Measurements from ENCODE around the gene KRTAP4-11. TPM values are rescaled to one million over a fixed set of nuclear protein-coding genes. Genes with fewer than 3 reads are reported as not detected.
"Not testable (repeated sequence)": the region's sequence is repeated elsewhere in the genome, so short reads cannot be mapped to it uniquely, and the experiment has no call there.

The KRTAP4-11 gene
- not detected for total RNA-seq
- not detected for total RNA-seq (2013)

GRCh38 chr17:41117846-41118386, at the start of gene KRTAP4-11:
TSS of gene KRTAP4-11 (minus strand) at chr17:41118373. CDS start at chr17:41118315, 58 bp downstream.
- intact Hi-C loops (cut with micrococcal nuclease); H3K4me3 ChIP-seq (ENCODE audit: low read length); H3K36me3 Mint-ChIP-seq; H3K36me3 ChIP-seq (ENCODE audit: control insufficient read depth, insufficient read depth, low read length); H3K27ac Mint-ChIP-seq; DNase-seq; H3K9me3 ChIP-seq (ENCODE audit: control insufficient read depth, insufficient read depth, low read length); H3K4me3 Mint-ChIP-seq; H3K27ac ChIP-seq (ENCODE audit: low read length); H3K27me3 ChIP-seq (ENCODE audit: control insufficient read depth, insufficient read depth, low read length); H3K9me3 Mint-ChIP-seq; ATAC-seq; H3K4me1 ChIP-seq (ENCODE audit: control insufficient read depth, insufficient read depth, low read length): not testable (repeated sequence)
- 82% methylated on average over 10 of the region's 10 CpGs for WGBS (ENCODE audit: insufficient coverage)
- peaks cover 18 to 57% of the 10 kb centered on the region in 2 donors for H3K27me3 Mint-ChIP-seq (ENCODE audit: low read depth in 2 of 2)
- peaks cover 9 to 11% of the 10 kb centered on the region in 2 donors for H3K4me1 Mint-ChIP-seq

DNA sequence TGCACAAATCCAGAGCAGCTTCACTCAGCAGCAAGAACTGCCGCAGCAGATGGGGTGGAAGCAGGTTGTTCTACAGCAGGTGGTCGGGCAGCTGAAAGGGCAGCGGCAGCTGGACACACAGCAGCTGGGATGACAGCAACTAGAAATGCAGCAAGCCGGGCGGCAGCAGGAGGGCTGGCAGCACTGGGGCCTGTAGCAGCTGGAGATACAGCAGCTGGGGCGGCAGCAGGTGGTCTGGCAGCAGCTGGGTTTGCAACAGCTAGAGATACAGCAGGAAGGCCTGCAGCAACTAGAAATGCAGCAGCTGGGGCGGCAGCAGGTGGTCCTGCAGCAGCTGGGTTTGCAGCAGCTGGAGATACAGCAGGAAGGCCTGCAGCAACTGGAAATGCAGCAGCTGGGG, 49.4 kb upstream of the KRTAP4-11 start:
- no peaks in the 10 kb centered on the region for H3K36me3 ChIP-seq (ENCODE audit: control insufficient read depth, insufficient read depth, low read length)
- no peak overlapping the region for H3K27ac Mint-ChIP-seq

GRCh38 chr17:41163828-41164227, 45.7 kb upstream of the KRTAP4-11 start:
- no peak overlapping the region for H3K4me3 ChIP-seq (ENCODE audit: low read length)
- no peaks in the 10 kb centered on the region for H3K36me3 Mint-ChIP-seq

More for the DNA sequence above, 49.4 kb upstream of the KRTAP4-11 start:
- H3K27ac ChIP-seq (ENCODE audit: low read length) = no peak overlapping the region
- Mint-ChIP-seq H3K36me3 (no peaks in the 10 kb centered on the region), H3K4me3 (no peak overlapping the region), H3K27me3 (ENCODE audit: low read depth in 2 of 2) (peaks cover 11 to 34% of the 10 kb centered on the region in 2 donors), H3K4me1 (no peaks in the 10 kb centered on the region), H3K9me3 (no peaks in the 10 kb centered on the region)
- no peaks in the 10 kb centered on the region for H3K27me3 ChIP-seq (ENCODE audit: control insufficient read depth, insufficient read depth, low read length)
- H3K4me1 ChIP-seq (ENCODE audit: control insufficient read depth, insufficient read depth, low read length) = no peaks in the 10 kb centered on the region
- H3K9me3 ChIP-seq (ENCODE audit: control insufficient read depth, insufficient read depth, low read length) = no peaks in the 10 kb centered on the region
- ATAC-seq = no peak
- 84% methylated on average over 7 of the region's 7 CpGs for WGBS (ENCODE audit: insufficient coverage)
- H3K4me3 ChIP-seq (ENCODE audit: low read length) = no peak overlapping the region
- no peak for DNase-seq
- intact Hi-C loops (cut with micrococcal nuclease) = no loop called here
- no peak for TF ChIP-seq CTCF (IDR thresholded peaks at IDR 0.05)

GRCh38 chr17:41160648-41161047, 42.5 kb upstream of the KRTAP4-11 start, which contains the start of gene KRTAP4-4:
TSS of gene KRTAP4-4 (minus strand) at chr17:41160748. CDS start at chr17:41160691, 57 bp downstream.
- no peak for TF ChIP-seq CTCF (IDR thresholded peaks at IDR 0.05)
- ATAC-seq (no peak), DNase-seq (no peak)
- Mint-ChIP-seq H3K9me3 (no peaks in the 10 kb centered on the region), H3K4me1 (no peaks in the 10 kb centered on the region), H3K4me3 (no peak within 1 kb of the TSS), H3K27me3 (ENCODE audit: low read depth in 2 of 2) (peaks cover 25 to 50% of the 10 kb centered on the region in 2 donors), H3K27ac (no peak within 1 kb of the TSS), H3K36me3 (no peaks in the 10 kb centered on the region)
- Histone ChIP-seq H3K27ac (ENCODE audit: low read length) (no peak within 1 kb of the TSS), H3K9me3 (ENCODE audit: control insufficient read depth, insufficient read depth, low read length) (no peaks in the 10 kb centered on the region), H3K4me3 (ENCODE audit: low read length) (no peak within 1 kb of the TSS), H3K27me3 (ENCODE audit: control insufficient read depth, insufficient read depth, low read length) (peaks cover 14% of the 10 kb centered on the region), H3K4me1 (ENCODE audit: control insufficient read depth, insufficient read depth, low read length) (no peaks in the 10 kb centered on the region), H3K36me3 (ENCODE audit: control insufficient read depth, insufficient read depth, low read length) (no peaks in the 10 kb centered on the region)
- intact Hi-C loops (cut with micrococcal nuclease) = no loop called here
- WGBS (ENCODE audit: insufficient coverage) = 92% methylated on average over 1 of the region's 1 CpG

More at GRCh38 chr17:41163828-41164227, 45.7 kb upstream of the KRTAP4-11 start:
- Mint-ChIP-seq H3K4me1 (no peaks in the 10 kb centered on the region), H3K27ac (no peak overlapping the region), H3K27me3 (ENCODE audit: low read depth in 2 of 2) (peaks cover 10 to 26% of the 10 kb centered on the region in 2 donors), H3K4me3 (no peak overlapping the region), H3K9me3 (no peaks in the 10 kb centered on the region)
- no peak for TF ChIP-seq CTCF (IDR thresholded peaks at IDR 0.05)
- Histone ChIP-seq H3K27me3 (ENCODE audit: control insufficient read depth, insufficient read depth, low read length) (no peaks in the 10 kb centered on the region), H3K9me3 (ENCODE audit: control insufficient read depth, insufficient read depth, low read length) (no peaks in the 10 kb centered on the region), H3K27ac (ENCODE audit: low read length) (no peak overlapping the region), H3K36me3 (ENCODE audit: control insufficient read depth, insufficient read depth, low read length) (no peaks in the 10 kb centered on the region), H3K4me1 (ENCODE audit: control insufficient read depth, insufficient read depth, low read length) (no peaks in the 10 kb centered on the region)
- intact Hi-C loops (cut with micrococcal nuclease) = no loop called here
- ATAC-seq = no peak
- WGBS (ENCODE audit: insufficient coverage) = 88% methylated on average over 5 of the region's 7 CpGs
- no peak for DNase-seq

DNA sequence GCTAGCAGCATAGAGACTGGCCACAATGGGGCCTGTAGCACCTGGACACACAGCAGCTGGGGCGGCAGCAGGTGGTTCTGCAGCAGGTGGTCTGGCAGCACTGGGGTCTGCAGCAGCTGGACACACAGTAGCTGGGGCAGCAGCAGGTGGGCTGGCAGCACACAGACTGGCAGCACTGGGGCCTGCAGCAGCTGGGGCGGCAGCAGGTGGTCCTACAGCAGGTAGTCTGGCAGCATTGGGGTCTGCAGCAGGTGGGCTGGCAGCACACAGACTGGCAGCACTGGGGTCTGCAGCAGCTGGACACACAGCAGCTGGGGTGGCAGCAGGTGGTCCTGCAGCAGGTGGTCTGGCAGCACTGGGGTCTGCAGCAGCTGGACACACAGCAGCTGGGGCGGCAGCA, 42.0 kb upstream of the KRTAP4-11 start:
- H3K4me1 ChIP-seq (ENCODE audit: control insufficient read depth, insufficient read depth, low read length); intact Hi-C loops (cut with micrococcal nuclease); H3K27ac ChIP-seq (ENCODE audit: low read length); H3K4me3 ChIP-seq (ENCODE audit: low read length); DNase-seq; H3K36me3 Mint-ChIP-seq; H3K27ac Mint-ChIP-seq; H3K4me1 Mint-ChIP-seq; H3K36me3 ChIP-seq (ENCODE audit: control insufficient read depth, insufficient read depth, low read length); H3K9me3 Mint-ChIP-seq; H3K9me3 ChIP-seq (ENCODE audit: control insufficient read depth, insufficient read depth, low read length); ATAC-seq; H3K4me3 Mint-ChIP-seq: not testable (repeated sequence)
- peaks cover 25 to 55% of the 10 kb centered on the region in 2 donors for H3K27me3 Mint-ChIP-seq (ENCODE audit: low read depth in 2 of 2)
- H3K27me3 ChIP-seq (ENCODE audit: control insufficient read depth, insufficient read depth, low read length) = peaks cover 16% of the 10 kb centered on the region
- WGBS (ENCODE audit: insufficient coverage) = 93% methylated on average over 3 of the region's 3 CpGs
